KMS-11 (cell line): ENCODE data around the gene TENM3.

Experiments used
- H2AFZ ChIP-seq: fragments of 200-600 bp; sonication (generic); 2 replicates; pipeline ENCODE4 v1.6.1; 2016; ENCODE audit warnings: antibody characterized with exemption, mixed run types, low read depth
- H3K27ac ChIP-seq: fragments of 200-600 bp; sonication (generic); 2 replicates; pipeline ENCODE4 v1.6.1; 2016; ENCODE audit warnings: mild to moderate bottlenecking, mixed run types
- H3K27me3 ChIP-seq: fragments of 200-600 bp; sonication (generic); 2 replicates; pipeline ENCODE4 v1.6.1; 2017; ENCODE audit warnings: mild to moderate bottlenecking, low read depth, mixed run types, moderate library complexity; ENCODE audit not compliant: insufficient read depth
- H3K36me3 ChIP-seq: fragments of 200-600 bp; sonication (generic); 2 replicates; pipeline ENCODE4 v1.6.1; 2017; ENCODE audit warnings: mild to moderate bottlenecking, mixed run types; ENCODE audit not compliant: insufficient read depth
- H3K4me1 ChIP-seq: fragments of 200-600 bp; sonication (generic); 2 replicates; pipeline ENCODE4 v1.6.1; 2016; ENCODE audit warnings: mild to moderate bottlenecking, low read depth, mixed run types; ENCODE audit not compliant: poor library complexity, severe bottlenecking
- H3K4me2 ChIP-seq: fragments of 200-600 bp; sonication (generic); 2 replicates; pipeline ENCODE4 v1.7.0; 2016; ENCODE audit warnings: mild to moderate bottlenecking, mixed run types
- H3K4me3 ChIP-seq: fragments of 200-600 bp; sonication (generic); IDR thresholded peaks from 2 replicates; pipeline ENCODE4 v1.6.1; 2017; ENCODE audit warnings: low read depth, low read length, mixed read lengths; ENCODE audit not compliant: insufficient read depth
- H3K79me2 ChIP-seq: fragments of 200-600 bp; sonication (generic); 2 replicates; pipeline ENCODE4 v1.6.1; 2016; ENCODE audit warnings: low read depth, mixed run types; ENCODE audit not compliant: insufficient read depth
- H3K9ac ChIP-seq: fragments of 200-600 bp; sonication (generic); 2 replicates; pipeline ENCODE4 v1.6.1; 2016; ENCODE audit warnings: mild to moderate bottlenecking, mixed run types
- H4K20me1 ChIP-seq: fragments of 200-600 bp; sonication (generic); 2 replicates; pipeline ENCODE4 v1.6.1; 2016; ENCODE audit warnings: mild to moderate bottlenecking, mixed run types; ENCODE audit not compliant: insufficient read depth
- TF ChIP-seq, protein P1 (sequence below): fragments of 200-600 bp; sonication (generic); conservative IDR thresholded peaks from 2 replicates; pipeline ENCODE4 v1.6.1; 2017; ENCODE audit warnings: low read depth, mild to moderate bottlenecking, antibody characterized with exemption, low read length, moderate library complexity, mixed read lengths

TENM3 gene

DNA sequence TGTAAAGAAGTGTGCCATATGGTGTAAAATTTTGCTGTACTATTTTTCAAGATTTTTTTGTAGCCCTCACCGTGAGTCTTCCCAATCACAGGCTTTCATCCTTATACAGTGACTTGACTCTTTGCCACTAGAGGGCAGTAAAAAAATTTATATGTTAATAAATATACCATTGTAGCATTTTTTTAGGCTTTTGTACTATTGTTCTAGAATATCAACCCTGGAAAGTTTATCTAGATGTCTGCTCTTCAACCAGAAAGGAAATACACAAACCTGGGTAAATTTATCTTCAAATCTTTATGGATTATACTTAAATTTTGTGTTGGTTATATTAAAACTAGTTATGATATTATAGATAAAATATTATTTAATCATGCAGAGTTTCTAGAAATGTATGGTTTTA lies 235.3 kb downstream of the TENM3 start:
- Histone ChIP-seq H3K36me3 (no peaks in the 10 kb centered on the region), H3K4me3 (no peak overlapping the region), H4K20me1 (no peaks in the 10 kb centered on the region), H3K9ac (no peak overlapping the region), H3K27me3 (no peaks in the 10 kb centered on the region), H3K4me1 (peaks cover 12% of the 10 kb centered on the region), H2AFZ (no peak overlapping the region), H3K4me2 (no peak overlapping the region), H3K79me2 (no peaks in the 10 kb centered on the region), H3K27ac (no peak overlapping the region)
- TF ChIP-seq, protein P1, sequence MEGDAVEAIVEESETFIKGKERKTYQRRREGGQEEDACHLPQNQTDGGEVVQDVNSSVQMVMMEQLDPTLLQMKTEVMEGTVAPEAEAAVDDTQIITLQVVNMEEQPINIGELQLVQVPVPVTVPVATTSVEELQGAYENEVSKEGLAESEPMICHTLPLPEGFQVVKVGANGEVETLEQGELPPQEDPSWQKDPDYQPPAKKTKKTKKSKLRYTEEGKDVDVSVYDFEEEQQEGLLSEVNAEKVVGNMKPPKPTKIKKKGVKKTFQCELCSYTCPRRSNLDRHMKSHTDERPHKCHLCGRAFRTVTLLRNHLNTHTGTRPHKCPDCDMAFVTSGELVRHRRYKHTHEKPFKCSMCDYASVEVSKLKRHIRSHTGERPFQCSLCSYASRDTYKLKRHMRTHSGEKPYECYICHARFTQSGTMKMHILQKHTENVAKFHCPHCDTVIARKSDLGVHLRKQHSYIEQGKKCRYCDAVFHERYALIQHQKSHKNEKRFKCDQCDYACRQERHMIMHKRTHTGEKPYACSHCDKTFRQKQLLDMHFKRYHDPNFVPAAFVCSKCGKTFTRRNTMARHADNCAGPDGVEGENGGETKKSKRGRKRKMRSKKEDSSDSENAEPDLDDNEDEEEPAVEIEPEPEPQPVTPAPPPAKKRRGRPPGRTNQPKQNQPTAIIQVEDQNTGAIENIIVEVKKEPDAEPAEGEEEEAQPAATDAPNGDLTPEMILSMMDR = peak; percentile 75

DNA sequence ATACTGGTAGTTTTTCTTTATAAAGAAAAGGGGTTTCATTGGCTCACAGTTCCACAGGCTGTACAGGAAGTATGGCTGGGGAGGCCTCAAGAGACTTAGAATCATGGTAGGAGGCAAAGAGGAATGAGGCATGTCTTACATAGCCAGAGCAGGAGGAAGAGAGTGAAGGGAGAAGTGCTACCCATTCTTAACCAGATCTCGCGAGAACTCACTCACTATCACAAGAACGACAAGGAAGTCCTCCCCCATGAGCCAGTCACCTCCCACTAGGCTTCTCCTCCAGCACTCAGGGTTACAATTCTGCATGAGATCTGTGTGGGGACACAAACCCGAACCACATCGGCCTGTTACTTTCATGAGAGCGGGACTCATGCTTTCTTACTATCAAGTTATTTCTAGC lies 240.5 kb downstream of the TENM3 start:
- Histone ChIP-seq H2AFZ (no peak overlapping the region), H3K9ac (no peak overlapping the region), H3K79me2 (no peaks in the 10 kb centered on the region), H3K4me3 (no peak overlapping the region), H3K36me3 (no peaks in the 10 kb centered on the region), H3K4me1 (peaks cover 3% of the 10 kb centered on the region), H3K4me2 (no peak overlapping the region), H3K27me3 (no peaks in the 10 kb centered on the region), H3K27ac (no peak overlapping the region), H4K20me1 (no peaks in the 10 kb centered on the region)
- TF ChIP-seq, protein P1 = no peak

DNA sequence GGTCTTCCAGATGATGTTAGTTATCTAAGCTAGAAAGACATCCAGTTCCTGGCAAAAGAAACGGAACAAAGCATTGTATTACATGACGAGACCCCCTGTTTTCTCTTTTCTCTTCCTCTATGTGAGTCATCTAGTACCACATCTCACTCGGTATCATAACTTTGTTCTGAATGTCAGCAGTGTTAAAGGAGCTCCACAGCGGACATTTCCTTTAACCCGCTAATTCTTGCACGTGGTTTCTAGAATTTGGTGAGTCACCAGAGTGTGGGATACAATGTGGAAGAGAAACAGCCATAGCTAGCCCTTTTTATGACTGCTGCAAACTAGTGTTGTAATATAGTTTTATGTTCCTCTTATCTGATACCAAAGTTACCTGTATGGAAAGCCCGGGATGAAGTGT lies 243.7 kb downstream of the TENM3 start:
- Histone ChIP-seq H3K4me3 (no peak overlapping the region), H3K4me1 (peaks cover 13% of the 10 kb centered on the region), H3K4me2 (no peak overlapping the region), H2AFZ (no peak overlapping the region), H4K20me1 (no peaks in the 10 kb centered on the region), H3K79me2 (no peaks in the 10 kb centered on the region), H3K27ac (no peak overlapping the region), H3K9ac (no peak overlapping the region), H3K27me3 (no peaks in the 10 kb centered on the region), H3K36me3 (no peaks in the 10 kb centered on the region)
- TF ChIP-seq, protein P1 = no peak

DNA sequence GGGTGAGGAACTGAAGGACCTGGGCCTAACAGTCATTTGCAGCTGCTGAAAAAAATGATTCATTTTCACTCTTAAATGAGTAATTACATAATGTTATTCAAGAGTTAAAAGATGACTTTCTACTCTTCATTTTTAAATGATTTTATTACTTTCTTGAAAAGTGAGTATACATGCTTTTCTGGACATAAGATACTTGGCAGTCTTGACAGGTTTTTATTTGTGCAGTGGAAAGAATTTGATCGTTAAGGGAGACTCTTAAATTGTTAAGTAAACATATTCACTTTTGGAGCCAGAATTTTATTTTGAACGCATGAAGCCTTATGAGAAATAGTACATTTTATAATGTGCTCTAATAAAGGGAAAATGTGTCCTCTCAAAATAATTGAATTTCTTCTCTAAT lies 245.7 kb downstream of the TENM3 start:
- Histone ChIP-seq H3K27ac (no peak overlapping the region), H3K9ac (no peak overlapping the region), H3K4me2 (no peak overlapping the region), H3K79me2 (no peaks in the 10 kb centered on the region), H4K20me1 (no peaks in the 10 kb centered on the region), H3K4me1 (peaks cover 32% of the 10 kb centered on the region), H3K4me3 (no peak overlapping the region), H3K27me3 (no peaks in the 10 kb centered on the region), H3K36me3 (no peaks in the 10 kb centered on the region), H2AFZ (no peak overlapping the region)
- TF ChIP-seq, protein P1 = no peak

DNA sequence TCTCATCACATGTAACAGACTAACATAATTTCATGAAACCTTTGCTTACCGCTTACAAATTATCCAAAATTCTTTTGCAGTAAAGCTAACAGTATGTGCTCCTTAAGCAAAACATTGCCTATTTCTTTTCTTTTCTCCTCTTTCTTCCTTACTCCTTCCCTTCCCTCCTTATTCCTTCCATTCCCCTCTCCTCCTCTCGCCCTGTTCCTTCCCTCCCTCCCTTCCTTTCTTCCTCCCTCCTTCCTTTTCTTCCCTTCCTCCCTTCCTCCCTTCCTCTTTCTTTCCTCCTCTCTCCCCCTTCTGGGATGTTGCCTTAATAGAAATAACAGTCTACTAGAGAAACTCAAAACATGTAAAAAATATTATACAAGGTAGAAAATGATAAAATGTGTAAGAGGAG lies 246.4 kb downstream of the TENM3 start:
- Histone ChIP-seq H3K36me3 (no peaks in the 10 kb centered on the region), H3K9ac (no peak overlapping the region), H3K4me1 (peaks cover 39% of the 10 kb centered on the region), H3K4me2 (no peak overlapping the region), H3K27ac (no peak overlapping the region), H3K79me2 (no peaks in the 10 kb centered on the region), H3K27me3 (no peaks in the 10 kb centered on the region), H4K20me1 (no peaks in the 10 kb centered on the region), H3K4me3 (no peak overlapping the region), H2AFZ (no peak overlapping the region)
- TF ChIP-seq, protein P1 = no peak
